Type B pancreatic cell (in vitro differentiated cells): Measurements from ENCODE around the gene CCDC32. TPM values are rescaled to one million over a fixed set of nuclear protein-coding genes. Genes with fewer than 3 reads are reported as not detected.

Source experiments
- DNase-seq: peaks from one replicate; pipeline ENCODE4 v3.0.0; 2021; ENCODE audit warnings: mixed read lengths; ENCODE audit not compliant: unreplicated experiment; ENCODE audit errors: extremely low spot score
- H3K27ac Mint-ChIP-seq: 2 replicates; pipeline ENCODE4 v1.8.0; 2021; ENCODE audit warnings: mild to moderate bottlenecking, mixed read lengths
- H3K27me3 Mint-ChIP-seq: 2 replicates; pipeline ENCODE4 v1.8.0; 2021; ENCODE audit warnings: mixed read lengths
- H3K36me3 Mint-ChIP-seq: 2 replicates; pipeline ENCODE4 v1.8.0; 2021; ENCODE audit warnings: mixed read lengths
- H3K4me1 Mint-ChIP-seq: one replicate; pipeline ENCODE4 v1.8.0; 2021; ENCODE audit warnings: mixed read lengths; ENCODE audit not compliant: unreplicated experiment
- H3K4me3 Mint-ChIP-seq: 2 replicates; pipeline ENCODE4 v1.8.0; 2021; ENCODE audit warnings: mild to moderate bottlenecking, mixed read lengths
- H3K9me3 Mint-ChIP-seq: 2 replicates; pipeline ENCODE4 v1.8.0; 2021; ENCODE audit warnings: mixed read lengths
- CTCF ChIP-seq: fragments of 200-600 bp; sonication (generic); conservative IDR thresholded peaks from 2 replicates; pipeline ENCODE4 v1.5.0; 2021; ENCODE audit warnings: antibody characterized with exemption, mild to moderate bottlenecking
- total RNA-seq: library from RNA; stranded (reverse); gene quantifications from 2 replicates; pipeline ENCODE4 v1.2.1, GENCODE V29; 2021; ENCODE audit warnings: low replicate concordance

CCDC32 gene
- total RNA-seq, 1 donor from 2014 or later: 18.4 TPM

GRCh38 chr15:40567111-40567510 lies 2.3 kb upstream of the CCDC32 start:
- Mint-ChIP-seq H3K27me3 (peaks cover 10% of the 10 kb centered on the region), H3K4me1 (peaks cover 24% of the 10 kb centered on the region), H3K4me3 (peak overlapping the region; percentile 46), H3K36me3 (no peaks in the 10 kb centered on the region), H3K9me3 (no peaks in the 10 kb centered on the region), H3K27ac (no peak overlapping the region)
- TF ChIP-seq CTCF: peak; percentile 46
- DNase-seq: no peak

GRCh38 chr15:40565333-40566238 lies 744 bp upstream of the CCDC32 start:
- Mint-ChIP-seq H3K27ac (peak overlapping the region; percentile 95), H3K27me3 (peaks cover 10% of the 10 kb centered on the region), H3K4me3 (peak overlapping the region; percentile 96), H3K36me3 (peaks cover 1% of the 10 kb centered on the region), H3K9me3 (no peaks in the 10 kb centered on the region), H3K4me1 (peaks cover 21% of the 10 kb centered on the region)
- no peak for DNase-seq
- TF ChIP-seq CTCF: no peak

GRCh38 chr15:40563426-40563825 lies 1.4 kb downstream of the CCDC32 start:
- peaks cover 7% of the 10 kb centered on the region for H3K27me3 Mint-ChIP-seq
- H3K9me3 Mint-ChIP-seq: no peaks in the 10 kb centered on the region
- peaks cover 14% of the 10 kb centered on the region for H3K36me3 Mint-ChIP-seq
- no peak for TF ChIP-seq CTCF
- H3K4me1 Mint-ChIP-seq: peaks cover 21% of the 10 kb centered on the region
- H3K4me3 Mint-ChIP-seq: peak overlapping the region; percentile 59
- DNase-seq: no peak
- H3K27ac Mint-ChIP-seq: no peak overlapping the region

GRCh38 chr15:40562691-40563090 lies 2.2 kb downstream of the CCDC32 start:
- no peak overlapping the region for H3K4me3 Mint-ChIP-seq
- no peaks in the 10 kb centered on the region for H3K9me3 Mint-ChIP-seq
- H3K36me3 Mint-ChIP-seq: peaks cover 14% of the 10 kb centered on the region
- H3K4me1 Mint-ChIP-seq: peaks cover 26% of the 10 kb centered on the region
- H3K27ac Mint-ChIP-seq: no peak overlapping the region
- H3K27me3 Mint-ChIP-seq: peaks cover 7% of the 10 kb centered on the region
- no peak for TF ChIP-seq CTCF
- no peak for DNase-seq

- DNase-seq: no peak
- H3K36me3 Mint-ChIP-seq: peaks cover 26% of the 10 kb centered on the region
- peak overlapping the region; percentile 6 for H3K27ac Mint-ChIP-seq
- H3K27me3 Mint-ChIP-seq: no peaks in the 10 kb centered on the region
- no peak for TF ChIP-seq CTCF
- no peaks in the 10 kb centered on the region for H3K9me3 Mint-ChIP-seq
- no peak overlapping the region for H3K4me3 Mint-ChIP-seq
- H3K4me1 Mint-ChIP-seq: peaks cover 26% of the 10 kb centered on the region
These were observed 5.7 kb downstream of the CCDC32 start for GRCh38 chr15:40558952-40559742.
